PC-3 (cell line): ENCODE results near the gene PTPRN2. TPM values are rescaled to one million over a fixed set of nuclear protein-coding genes. Genes with fewer than 3 reads are reported as not detected.

Experiments
- ATAC-seq: fragments of 200-7000 bp; cut with Tn5 transposase; 2 replicates; pipeline ENCODE4 v1.9.1; 2020; ENCODE audit warnings: mild to moderate bottlenecking, moderate library complexity
- BruUV-seq: library from RNA; stranded (reverse); fragments of 400-500 nt; replicated peaks from 2 replicates; lab custom pipeline; 2021; lab: Mats Ljungman, UMichigan
- CTCF ChIA-PET: fragments of 300-600 bp; sonication (Branson Sonifier 250); formaldehyde crosslinking; loops from one replicate; lab custom pipeline; 2022; ENCODE audit warnings: antibody characterized with exemption; lab: Charles Lee
- POLR2A ChIA-PET: fragments of 300-600 bp; sonication (Branson Sonifier 250); formaldehyde crosslinking; loops from one replicate; lab custom pipeline; 2022; ENCODE audit warnings: antibody characterized with exemption; ENCODE audit not compliant: unreplicated experiment; lab: Charles Lee
- DNase-seq: peaks from one replicate; pipeline ENCODE4 v3.0.0-alpha.2; 2015
- H2AFZ ChIP-seq: fragments of 300-600 bp; sonication (generic); 2 replicates; pipeline ENCODE4 v1.6.0; 2016; ENCODE audit warnings: antibody characterized with exemption, low read length
- H3F3A ChIP-seq: fragments of 300-600 bp; sonication (generic); one replicate; pipeline ENCODE4 v1.6.0; 2017; ENCODE audit warnings: antibody characterized with exemption, low read length, control low read depth, mild to moderate bottlenecking; ENCODE audit not compliant: unreplicated experiment
- H3K27ac ChIP-seq: fragments of 300-600 bp; sonication (generic); 2 replicates; pipeline ENCODE4 v1.5.1; 2016; ENCODE audit warnings: mild to moderate bottlenecking, low read length
- H3K27me3 ChIP-seq: fragments of 300-600 bp; sonication (generic); 2 replicates; pipeline ENCODE4 v1.6.1; 2016; ENCODE audit warnings: low read length, mixed read lengths
- H3K36me3 ChIP-seq: fragments of 300-600 bp; sonication (generic); 2 replicates; pipeline ENCODE4 v1.6.1; 2016; ENCODE audit warnings: low read depth, mixed run types, low read length, mixed read lengths
- H3K4me1 ChIP-seq: fragments of 300-600 bp; sonication (generic); 2 replicates; pipeline ENCODE4 v1.5.1; 2016; ENCODE audit warnings: low read length; ENCODE audit not compliant: insufficient read depth
- H3K4me2 ChIP-seq: fragments of 300-600 bp; sonication (generic); 2 replicates; pipeline ENCODE4 v1.6.0; 2016; ENCODE audit warnings: low read length
- H3K4me3 ChIP-seq: fragments of 300-600 bp; sonication (generic); 2 replicates; pipeline ENCODE4 v1.5.1; 2016; ENCODE audit warnings: mild to moderate bottlenecking, low read length, mixed read lengths
- H3K79me2 ChIP-seq: fragments of 300-600 bp; sonication (generic); 2 replicates; pipeline ENCODE4 v1.6.1; 2017; ENCODE audit warnings: low read length, mixed read lengths
- H3K9ac ChIP-seq: fragments of 300-600 bp; sonication (generic); 2 replicates; pipeline ENCODE4 v1.6.0; 2016; ENCODE audit warnings: mild to moderate bottlenecking, low read length
- H3K9me2 ChIP-seq: fragments of 300-600 bp; sonication (generic); replicated peaks from 2 replicates; pipeline ENCODE4 v1.6.1; 2016; ENCODE audit warnings: mixed run types, low read length, mixed read lengths
- H3K9me3 ChIP-seq: fragments of 300-600 bp; sonication (generic); 2 replicates; pipeline ENCODE4 v1.6.1; 2016; ENCODE audit warnings: low read length, mixed read lengths
- H4K20me1 ChIP-seq: fragments of 300-600 bp; sonication (generic); 2 replicates; pipeline ENCODE4 v1.6.1; 2016; ENCODE audit warnings: low read length, mixed read lengths
- EZH2 ChIP-seq: fragments of 300-600 bp; sonication (generic); IDR thresholded peaks from one replicate; pipeline ENCODE4 v1.6.1; 2017; ENCODE audit warnings: antibody characterized with exemption, mild to moderate bottlenecking, low read length; ENCODE audit not compliant: unreplicated experiment
- EZH2phosphoT487 ChIP-seq: fragments of 300-600 bp; sonication (generic); IDR thresholded peaks from 2 replicates; pipeline ENCODE4 v1.6.1; 2018; ENCODE audit warnings: mild to moderate bottlenecking, antibody characterized with exemption, low read length, borderline replicate concordance
- intact Hi-C: fragments of 100-400 bp; cut with micrococcal nuclease; formaldehyde crosslinking; loops from 2 replicates; pipeline ENCODE4 v1.9.0; 2023
- total RNA-seq: library from RNA; depleted of rRNA; stranded (reverse); fragments of >200 nt; gene quantifications from 2 replicates; pipeline ENCODE4 v1.2.3, GENCODE V29; 2014
- TF ChIP-seq, protein P1 (sequence below): fragments of 300-600 bp; sonication (generic); conservative IDR thresholded peaks from 2 replicates; pipeline ENCODE4 v1.5.1; 2017; ENCODE audit warnings: antibody characterized with exemption, low read depth, mild to moderate bottlenecking, low read length

The PTPRN2 gene
- total RNA-seq, 1 experiment from 2014 or later = 3.2 TPM

- Histone ChIP-seq H3F3A (no peaks in the 10 kb centered on the region), H3K27ac (no peak overlapping the region), H3K4me3 (no peak overlapping the region), H3K9ac (no peak overlapping the region), H3K27me3 (peaks cover 48% of the 10 kb centered on the region), H3K4me1 (peaks cover 11% of the 10 kb centered on the region), H3K9me2 (no peaks in the 10 kb centered on the region), H4K20me1 (no peaks in the 10 kb centered on the region), H3K9me3 (no peaks in the 10 kb centered on the region), H3K36me3 (no peaks in the 10 kb centered on the region), H3K79me2 (no peaks in the 10 kb centered on the region), H2AFZ (no peak overlapping the region), H3K4me2 (no peak overlapping the region)
- intact Hi-C loops = no loop called here
- ATAC-seq (no peak), DNase-seq (no peak)
- ChIA-PET CTCF (interaction anchor here (0.7 kb wide), 1 partner anchor 12 kb away, joined by 3 read pairs; no protein-coding TSS in a partner anchor), POLR2A (no interaction called here)
- no TSS peak for BruUV-seq
- TF ChIP-seq, protein P1, sequence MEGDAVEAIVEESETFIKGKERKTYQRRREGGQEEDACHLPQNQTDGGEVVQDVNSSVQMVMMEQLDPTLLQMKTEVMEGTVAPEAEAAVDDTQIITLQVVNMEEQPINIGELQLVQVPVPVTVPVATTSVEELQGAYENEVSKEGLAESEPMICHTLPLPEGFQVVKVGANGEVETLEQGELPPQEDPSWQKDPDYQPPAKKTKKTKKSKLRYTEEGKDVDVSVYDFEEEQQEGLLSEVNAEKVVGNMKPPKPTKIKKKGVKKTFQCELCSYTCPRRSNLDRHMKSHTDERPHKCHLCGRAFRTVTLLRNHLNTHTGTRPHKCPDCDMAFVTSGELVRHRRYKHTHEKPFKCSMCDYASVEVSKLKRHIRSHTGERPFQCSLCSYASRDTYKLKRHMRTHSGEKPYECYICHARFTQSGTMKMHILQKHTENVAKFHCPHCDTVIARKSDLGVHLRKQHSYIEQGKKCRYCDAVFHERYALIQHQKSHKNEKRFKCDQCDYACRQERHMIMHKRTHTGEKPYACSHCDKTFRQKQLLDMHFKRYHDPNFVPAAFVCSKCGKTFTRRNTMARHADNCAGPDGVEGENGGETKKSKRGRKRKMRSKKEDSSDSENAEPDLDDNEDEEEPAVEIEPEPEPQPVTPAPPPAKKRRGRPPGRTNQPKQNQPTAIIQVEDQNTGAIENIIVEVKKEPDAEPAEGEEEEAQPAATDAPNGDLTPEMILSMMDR = no peak
- no peak for TF ChIP-seq EZH2
- no peak for TF ChIP-seq EZH2phosphoT487
These were observed 186.3 kb downstream of the PTPRN2 start for GRCh38 chr7:158401295-158401694.

GRCh38 chr7:158400601-158401225 lies 186.9 kb downstream of the PTPRN2 start:
- no peak overlapping the region for H2AFZ ChIP-seq
- no peaks in the 10 kb centered on the region for H3K9me2 ChIP-seq
- H3K36me3 ChIP-seq = no peaks in the 10 kb centered on the region
- H3K79me2 ChIP-seq = no peaks in the 10 kb centered on the region
- no peak overlapping the region for H3K27ac ChIP-seq
- DNase-seq (no peak), ATAC-seq (no peak)
- H3K27me3 ChIP-seq = peaks cover 48% of the 10 kb centered on the region
- H3K4me3 ChIP-seq = no peak overlapping the region
- no peaks in the 10 kb centered on the region for H4K20me1 ChIP-seq
- TF ChIP-seq, protein P1 = no peak
- TF ChIP-seq EZH2 = no peak
- TF ChIP-seq EZH2phosphoT487 = no peak
- ChIA-PET CTCF (interaction anchor here (0.7 kb wide), 1 partner anchor 11 kb away, joined by 3 read pairs; no protein-coding TSS in a partner anchor), POLR2A (no interaction called here)
- H3K4me1 ChIP-seq = peaks cover 15% of the 10 kb centered on the region
- no peaks in the 10 kb centered on the region for H3K9me3 ChIP-seq
- H3K9ac ChIP-seq = no peak overlapping the region
- intact Hi-C loops = no loop called here
- H3K4me2 ChIP-seq = no peak overlapping the region
- no TSS peak for BruUV-seq
- H3F3A ChIP-seq = no peaks in the 10 kb centered on the region

DNA sequence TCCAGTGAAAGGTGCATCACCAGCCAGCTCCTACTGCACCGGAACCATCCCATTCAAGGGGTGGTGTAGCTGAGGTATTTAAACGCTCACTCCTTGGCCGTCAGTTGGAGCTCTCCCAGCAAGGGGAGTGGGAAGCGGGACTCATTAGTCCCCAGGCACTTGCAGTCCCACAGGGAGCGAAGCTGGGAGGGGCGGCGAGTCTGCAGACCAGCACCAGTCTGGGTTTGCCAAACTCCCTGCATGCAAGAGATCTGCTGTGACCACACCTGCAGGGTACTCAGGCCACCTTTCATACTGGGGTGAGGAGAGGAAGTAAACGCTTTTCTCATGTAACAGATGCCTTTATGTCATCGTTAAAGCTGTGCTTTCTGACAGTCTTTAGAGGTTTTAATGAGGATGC lies 187.9 kb downstream of the PTPRN2 start:
- H4K20me1 ChIP-seq = no peaks in the 10 kb centered on the region
- no peak overlapping the region for H3K4me3 ChIP-seq
- no peak overlapping the region for H3K4me2 ChIP-seq
- H2AFZ ChIP-seq = no peak overlapping the region
- no peaks in the 10 kb centered on the region for H3K79me2 ChIP-seq
- no peaks in the 10 kb centered on the region for H3K9me2 ChIP-seq
- H3F3A ChIP-seq = no peaks in the 10 kb centered on the region
- H3K9me3 ChIP-seq = no peaks in the 10 kb centered on the region
- H3K9ac ChIP-seq = no peak overlapping the region
- no peaks in the 10 kb centered on the region for H3K36me3 ChIP-seq
- no TSS peak for BruUV-seq
- H3K4me1 ChIP-seq = peaks cover 15% of the 10 kb centered on the region
- H3K27ac ChIP-seq = no peak overlapping the region
- TF ChIP-seq EZH2phosphoT487 (no peak), EZH2 (no peak)
- TF ChIP-seq, protein P1 = no peak
- ChIA-PET CTCF (no interaction called here), POLR2A (no interaction called here)
- ATAC-seq (no peak), DNase-seq (no peak)
- intact Hi-C loops = no loop called here
- H3K27me3 ChIP-seq = peaks cover 41% of the 10 kb centered on the region
